ENCODE data around the gene PLA2G2A.
A peak's percentile ranks its signal among the peaks of the same experiment; 100 is the strongest.

PLA2G2A gene

GRCh38 chr1:19946971-19947370, 32.4 kb downstream of the PLA2G2A start:
- no peak for TF ChIP-seq GATA3 (IDR thresholded peaks at IDR 0.05; ENCODE audit: low read depth, low read length)
- no peak for TF ChIP-seq GATA2 (IDR thresholded peaks at IDR 0.05; ENCODE audit: low read depth, low read length)

DNA sequence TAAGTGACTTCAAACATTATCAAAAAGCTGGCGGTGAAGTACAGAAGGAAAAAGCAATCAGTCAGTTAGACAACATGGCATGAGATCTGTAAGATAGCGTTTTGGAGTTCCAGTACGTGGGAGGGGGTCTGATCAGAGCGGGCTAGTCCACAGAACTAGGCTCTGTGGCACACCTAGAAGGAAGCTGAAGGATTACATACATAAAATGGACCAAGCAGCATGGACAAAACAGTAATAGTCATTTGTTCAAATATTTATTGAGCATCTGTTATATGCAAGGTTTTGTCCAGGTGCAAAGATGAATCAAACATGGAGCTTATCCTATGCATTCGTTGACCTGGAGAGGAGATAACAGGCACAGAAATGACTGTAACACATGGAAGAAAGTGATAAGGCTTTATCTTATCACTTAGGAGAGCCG, 33.1 kb downstream of the PLA2G2A start:
- TF ChIP-seq GATA3 (IDR thresholded peaks at IDR 0.05; ENCODE audit: low read depth, low read length) (no peak; the same call in 1 of the 2 replicates), GATA2 (IDR thresholded peaks at IDR 0.05; ENCODE audit: low read depth, low read length) (peak; percentile 50)

DNA sequence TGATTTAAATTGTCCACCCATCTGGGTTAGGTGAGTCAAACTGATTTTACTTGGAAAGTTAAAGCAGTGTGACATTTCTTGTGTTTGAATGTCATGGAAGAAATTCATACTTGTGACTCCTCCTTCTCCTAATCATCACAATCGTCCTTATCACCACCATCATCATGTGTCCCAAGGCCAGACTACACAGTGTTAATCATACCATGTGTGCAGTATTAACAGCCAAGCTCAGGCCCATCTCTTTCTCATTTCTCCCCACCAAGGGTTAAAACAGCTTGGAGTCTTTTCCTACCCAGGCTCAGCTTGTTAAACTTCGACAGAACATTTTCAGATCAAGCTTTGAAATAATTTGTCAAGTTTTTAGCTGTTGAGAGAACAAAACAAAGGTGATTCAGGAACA, 33.5 kb downstream of the PLA2G2A start:
- no peak for TF ChIP-seq GATA3 (IDR thresholded peaks at IDR 0.05; ENCODE audit: low read depth, low read length)
- 0 out of 2 replicates have a peak, but pooled peaks have one; percentile 24 for TF ChIP-seq GATA2 (IDR thresholded peaks at IDR 0.05; ENCODE audit: low read depth, low read length)

DNA sequence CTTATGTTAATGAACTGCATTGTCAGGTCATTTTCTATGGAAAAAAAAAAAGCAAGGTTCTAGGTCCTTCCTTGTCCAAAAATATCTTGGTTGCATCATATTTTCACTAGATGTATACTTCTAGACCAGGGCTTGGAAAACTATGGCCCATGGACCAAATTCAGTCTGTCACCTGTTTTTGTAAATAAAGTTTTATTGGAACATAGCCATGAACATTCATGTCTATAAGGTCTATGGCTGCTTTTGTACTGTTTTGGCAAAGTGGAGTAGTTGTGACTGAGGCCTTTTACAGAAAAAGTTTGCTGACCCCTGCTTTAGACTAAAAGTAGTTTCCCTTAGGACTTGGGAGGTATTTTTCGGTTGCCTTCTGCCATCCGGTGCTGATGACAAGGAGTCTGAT, 36.8 kb downstream of the PLA2G2A start:
- no peak for TF ChIP-seq GATA2 (IDR thresholded peaks at IDR 0.05; ENCODE audit: low read depth, low read length)
- no peak for TF ChIP-seq GATA3 (IDR thresholded peaks at IDR 0.05; ENCODE audit: low read depth, low read length)

DNA sequence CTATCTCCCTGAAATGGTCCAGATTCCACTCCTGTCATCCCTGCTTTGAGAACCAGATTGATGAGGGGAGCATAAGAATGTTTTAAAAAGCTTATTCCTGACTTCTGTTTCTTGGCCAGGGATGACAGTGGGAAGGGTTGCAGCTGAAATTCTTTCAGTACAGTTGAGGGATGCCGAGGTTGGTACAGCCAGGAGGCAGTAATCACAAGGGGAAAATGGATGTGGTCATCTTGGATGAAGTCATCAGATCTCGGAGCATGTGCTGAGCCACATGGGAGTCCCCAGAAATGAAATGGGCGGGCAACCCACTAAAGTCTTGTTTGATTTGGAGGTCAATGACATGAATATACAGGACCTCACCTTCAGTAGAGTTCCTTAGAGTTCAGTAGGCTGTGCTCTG, 37.3 kb downstream of the PLA2G2A start:
- TF ChIP-seq GATA2 (IDR thresholded peaks at IDR 0.05; ENCODE audit: low read depth, low read length) (no peak), GATA3 (IDR thresholded peaks at IDR 0.05; ENCODE audit: low read depth, low read length) (no peak)

- TF ChIP-seq GATA3 (IDR thresholded peaks at IDR 0.05; ENCODE audit: low read depth, low read length) = no peak
- no peak for TF ChIP-seq GATA2 (IDR thresholded peaks at IDR 0.05; ENCODE audit: low read depth, low read length)
Observed at GRCh38 chr1:19941206-19941568, 38.2 kb downstream of the PLA2G2A start.

DNA sequence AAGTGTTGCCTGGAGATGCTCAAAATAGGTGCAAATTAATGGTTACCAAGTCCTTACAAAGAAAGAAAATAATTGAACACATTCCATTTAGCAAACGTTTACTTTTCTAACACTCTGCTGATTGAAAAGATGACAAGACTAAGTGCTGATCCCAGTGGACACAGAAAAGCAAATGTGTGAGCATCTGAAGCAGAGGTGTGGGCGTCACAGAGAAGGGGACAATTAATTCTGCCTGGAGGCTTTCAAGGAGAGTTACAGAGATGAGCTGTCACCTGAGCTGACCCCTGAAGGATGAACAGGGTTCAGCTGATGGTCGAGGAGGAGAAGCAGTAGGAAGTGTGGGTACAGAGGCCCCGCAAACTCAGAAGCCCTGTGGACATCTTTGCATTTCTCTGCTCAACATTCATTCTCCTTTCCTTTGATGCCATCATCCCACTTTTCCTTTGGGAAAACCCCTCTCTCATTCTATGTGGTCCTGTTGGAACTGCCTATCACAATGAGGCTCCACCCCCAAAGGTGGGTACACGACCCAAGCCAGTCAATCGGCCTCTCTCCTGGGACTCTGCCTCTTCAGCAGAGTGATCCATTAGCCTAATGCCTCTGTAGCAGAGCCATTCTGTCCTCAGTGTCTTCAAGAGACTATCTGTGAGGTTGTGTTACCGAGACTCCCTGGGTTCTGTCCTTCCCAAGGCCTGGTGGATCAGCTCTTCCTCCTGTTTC, 38.8 kb downstream of the PLA2G2A start:
- TF ChIP-seq GATA3 (IDR thresholded peaks at IDR 0.05; ENCODE audit: low read depth, low read length) = no peak
- no peak for TF ChIP-seq GATA2 (IDR thresholded peaks at IDR 0.05; ENCODE audit: low read depth, low read length)

DNA sequence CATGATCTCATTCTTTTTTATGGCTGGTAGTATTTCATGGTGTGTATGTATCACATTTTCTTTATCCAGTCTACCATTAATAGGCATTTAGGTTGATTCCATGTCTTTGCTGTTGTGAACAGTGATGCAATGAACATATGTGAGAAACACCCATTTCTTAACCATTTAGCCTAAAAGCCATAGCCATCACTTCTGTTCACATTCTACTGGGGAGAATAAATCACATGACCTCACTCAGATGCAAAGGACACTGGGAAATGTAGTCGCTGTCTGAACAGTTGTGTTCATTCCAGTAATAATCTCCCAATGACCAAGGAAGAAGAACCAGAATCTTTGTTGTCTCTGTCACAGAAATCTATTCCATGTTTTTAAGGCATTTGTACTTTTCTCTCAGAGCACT, 40.9 kb downstream of the PLA2G2A start:
- TF ChIP-seq GATA3 (IDR thresholded peaks at IDR 0.05; ENCODE audit: low read depth, low read length) = no peak
- no peak for TF ChIP-seq GATA2 (IDR thresholded peaks at IDR 0.05; ENCODE audit: low read depth, low read length)

GRCh38 chr1:19936061-19936750, 43.2 kb downstream of the PLA2G2A start:
- TF ChIP-seq GATA2 (IDR thresholded peaks at IDR 0.05; ENCODE audit: low read depth, low read length) (no peak), GATA3 (IDR thresholded peaks at IDR 0.05; ENCODE audit: low read depth, low read length) (no peak)

DNA sequence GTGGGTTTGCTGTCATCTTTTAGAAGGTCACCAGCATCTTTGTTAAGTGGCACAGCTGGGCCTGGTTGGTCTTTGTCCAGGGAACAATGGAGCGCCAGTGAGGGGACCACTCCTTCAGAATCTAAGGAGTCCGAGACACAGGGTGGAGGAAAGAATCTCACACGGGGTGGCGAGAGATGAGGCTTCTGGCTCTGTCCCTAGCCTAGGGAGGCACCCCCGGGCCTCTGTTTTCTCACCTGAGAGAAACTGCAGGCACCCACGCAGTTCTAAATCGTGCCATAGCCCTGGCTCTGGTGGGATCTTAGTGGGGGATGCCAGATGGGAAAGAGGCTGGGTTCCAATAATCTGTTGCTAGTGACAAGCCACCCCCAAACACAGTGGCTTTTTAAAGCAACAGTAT, 45.1 kb downstream of the PLA2G2A start:
- TF ChIP-seq GATA3 (IDR thresholded peaks at IDR 0.05; ENCODE audit: low read depth, low read length) (no peak), GATA2 (IDR thresholded peaks at IDR 0.05; ENCODE audit: low read depth, low read length) (no peak)

DNA sequence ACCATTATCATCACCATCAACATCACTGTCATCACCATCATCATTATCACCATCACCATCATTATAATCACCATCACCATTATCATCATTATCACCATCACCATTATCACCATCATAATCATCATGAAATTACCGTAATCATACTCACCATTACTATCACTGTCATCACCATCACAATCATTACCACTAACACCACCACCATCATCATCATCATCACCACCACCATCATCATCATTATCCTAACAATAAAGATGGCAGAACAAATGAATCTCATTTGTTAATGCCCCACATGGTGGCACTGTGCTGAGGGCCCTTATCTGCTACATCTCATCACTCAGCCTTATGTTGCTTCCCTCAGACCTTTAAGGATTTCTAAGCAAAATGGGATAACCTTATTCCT, 46.6 kb downstream of the PLA2G2A start:
- TF ChIP-seq GATA2 (IDR thresholded peaks at IDR 0.05; ENCODE audit: low read depth, low read length) (no peak), GATA3 (IDR thresholded peaks at IDR 0.05; ENCODE audit: low read depth, low read length) (no peak)

DNA sequence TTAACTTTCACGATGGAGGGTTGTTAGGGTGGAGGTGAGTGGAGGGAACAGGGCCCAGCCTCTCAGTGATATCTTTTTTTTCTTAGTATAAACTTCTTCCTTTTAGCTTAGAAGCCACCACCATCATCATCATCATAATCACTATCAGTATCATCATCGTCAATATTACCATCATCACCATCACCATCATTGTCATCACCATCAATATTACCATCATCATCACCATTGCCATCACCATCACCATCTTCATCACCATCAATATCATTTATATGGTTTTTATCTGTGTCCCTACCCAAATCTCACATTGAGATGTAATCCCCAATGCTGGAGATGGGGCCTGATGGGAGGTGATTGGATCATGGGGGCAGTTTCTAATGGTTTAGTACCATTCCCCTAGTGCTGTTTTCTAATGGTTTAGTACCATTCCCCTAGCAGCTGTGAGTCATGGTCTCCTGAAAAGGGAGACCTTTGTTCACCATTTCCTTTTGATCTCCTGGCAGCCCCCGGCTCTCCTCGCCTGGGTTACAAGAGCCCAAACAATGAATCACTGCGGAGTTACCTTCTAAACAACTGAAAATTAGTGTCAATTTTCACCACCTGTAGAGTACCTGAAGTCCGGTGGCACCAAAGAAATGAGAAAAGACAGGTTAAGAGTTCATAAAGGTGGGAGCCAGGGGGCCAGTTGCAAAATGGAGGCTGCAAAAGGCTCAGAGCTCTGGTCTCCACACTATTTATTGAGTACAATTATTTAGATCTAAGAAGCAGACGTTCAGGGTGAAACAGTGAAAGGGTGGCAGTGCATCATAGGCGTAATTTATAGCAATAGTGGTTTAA, 52.9 kb downstream of the PLA2G2A start:
- TF ChIP-seq GATA3 (IDR thresholded peaks at IDR 0.05; ENCODE audit: low read depth, low read length) (no peak), GATA2 (IDR thresholded peaks at IDR 0.05; ENCODE audit: low read depth, low read length) (no peak)

All from SH-SY5Y (cell line).